Caco-2 (cell line): ENCODE data around the gene ELL. TPM values are rescaled to one million over a fixed set of nuclear protein-coding genes. Genes with fewer than 3 reads are reported as not detected.

ENCODE experiments used
- BruUV-seq: library from RNA; stranded (reverse); fragments of 400-500 nt; replicated peaks from 2 replicates; lab custom pipeline; 2021; lab: Mats Ljungman, UMichigan
- CTCF ChIA-PET: fragments of 300-600 bp; sonication (Branson Sonifier 250); formaldehyde crosslinking; loops from one replicate; lab custom pipeline; 2022; ENCODE audit warnings: antibody characterized with exemption; lab: Charles Lee
- POLR2A ChIA-PET: fragments of 300-600 bp; sonication (Branson Sonifier 250); formaldehyde crosslinking; loops from one replicate; lab custom pipeline; 2022; ENCODE audit warnings: antibody characterized with exemption; lab: Charles Lee
- DNase-seq, 2 experiments: peaks; one replicate each; pipeline versions ENCODE4 v3.0.0 to v3.0.0-alpha.2; 2020 to 2022
- H3K27me3 ChIP-seq: replicated peaks from 2 replicates; pipeline ENCODE4 v1.6.0; 2011; ENCODE audit warnings: low read length; ENCODE audit not compliant: control insufficient read depth, insufficient read depth
- H3K36me3 ChIP-seq: 2 replicates; pipeline ENCODE4 v1.5.1; 2011; ENCODE audit warnings: low read length; ENCODE audit not compliant: control insufficient read depth, insufficient read depth
- H3K4me1 ChIP-seq: fragments of 250-450 bp; sonication (Bioruptor Pico); 2 replicates; pipeline ENCODE4 v1.5.1; 2020; ENCODE audit warnings: mild to moderate bottlenecking
- H3K4me3 ChIP-seq: 2 replicates; pipeline ENCODE4 v1.5.1; 2011; ENCODE audit warnings: low read depth, mild to moderate bottlenecking, control low read depth, low read length
- H3K9me3 ChIP-seq: fragments of 250-450 bp; sonication (Bioruptor Pico); 2 replicates; pipeline ENCODE4 v1.5.1; 2020; ENCODE audit warnings: mild to moderate bottlenecking, moderate library complexity
- H3K27ac Mint-ChIP-seq: one replicate; pipeline ENCODE4 v1.8.0; 2022; ENCODE audit warnings: mixed read lengths; ENCODE audit not compliant: unreplicated experiment
- H3K27me3 Mint-ChIP-seq: one replicate; pipeline ENCODE4 v1.8.0; 2022; ENCODE audit warnings: mixed read lengths; ENCODE audit not compliant: insufficient read depth, unreplicated experiment
- H3K36me3 Mint-ChIP-seq: one replicate; pipeline ENCODE4 v1.8.0; 2022; ENCODE audit warnings: mild to moderate bottlenecking, mixed read lengths; ENCODE audit not compliant: insufficient read depth, unreplicated experiment
- H3K4me1 Mint-ChIP-seq: one replicate; pipeline ENCODE4 v1.8.0; 2022; ENCODE audit warnings: low read depth, mixed read lengths; ENCODE audit not compliant: unreplicated experiment
- H3K4me3 Mint-ChIP-seq: one replicate; pipeline ENCODE4 v1.8.0; 2022; ENCODE audit warnings: mild to moderate bottlenecking, moderate library complexity, mixed read lengths; ENCODE audit not compliant: unreplicated experiment
- H3K9me3 Mint-ChIP-seq: one replicate; pipeline ENCODE4 v1.8.0; 2022; ENCODE audit warnings: mixed read lengths; ENCODE audit not compliant: unreplicated experiment
- intact Hi-C: fragments of 100-400 bp; cut with micrococcal nuclease; formaldehyde crosslinking; loops from one replicate; pipeline ENCODE4 v1.10.0; 2022; ENCODE audit not compliant: unreplicated experiment
- total RNA-seq: library from RNA; stranded (reverse); gene quantifications from 2 replicates; pipeline ENCODE4 v1.2.3, GENCODE V29; 2022
- TF ChIP-seq, protein P1 (sequence below), 2 experiments: fragments of 200-600 bp in 1 of 2; IDR thresholded peaks; 1 replicate in 1 of 2; 2 replicates in 1 of 2; pipeline versions ENCODE4 v1.5.1 to v1.8.0; 2011 to 2022; ENCODE audit warnings: antibody characterized with exemption in 1 of 2, control low read depth in 1 of 2, inconsistent platforms in 1 of 2, low read depth in 1 of 2, low read length in 1 of 2, mild to moderate bottlenecking in 1 of 2, moderate library complexity in 1 of 2; ENCODE audit not compliant: insufficient read depth in 1 of 2, severe bottlenecking in 1 of 2, unreplicated experiment in 1 of 2

The ELL gene
- total RNA-seq, 1 experiment from 2014 or later = 12.1 TPM

DNA sequence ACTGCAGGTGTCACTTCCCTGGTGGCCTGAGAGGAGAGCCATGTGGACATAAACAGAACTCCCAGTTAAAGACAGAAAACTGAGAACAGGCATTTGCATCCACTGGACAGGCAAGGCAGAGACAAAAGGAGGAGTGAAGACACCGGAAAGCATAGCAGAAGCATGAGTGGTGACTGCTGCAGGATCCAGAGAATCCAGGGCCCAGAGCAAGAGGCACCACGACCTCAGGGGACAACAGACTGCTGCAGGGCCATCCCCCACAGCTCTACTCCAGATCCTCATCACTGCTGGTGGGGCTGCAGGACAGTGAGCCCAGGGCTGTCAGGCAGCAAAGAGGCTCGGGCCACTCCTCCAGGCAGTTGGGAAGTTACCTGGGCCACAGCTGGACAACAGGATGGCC, 69.5 kb downstream of the ELL start:
- ChIA-PET CTCF (interaction anchor here (0.7 kb wide), 1 partner anchor 15 kb away, joined by 3 read pairs; no protein-coding TSS in a partner anchor), POLR2A (no interaction called here)

DNA sequence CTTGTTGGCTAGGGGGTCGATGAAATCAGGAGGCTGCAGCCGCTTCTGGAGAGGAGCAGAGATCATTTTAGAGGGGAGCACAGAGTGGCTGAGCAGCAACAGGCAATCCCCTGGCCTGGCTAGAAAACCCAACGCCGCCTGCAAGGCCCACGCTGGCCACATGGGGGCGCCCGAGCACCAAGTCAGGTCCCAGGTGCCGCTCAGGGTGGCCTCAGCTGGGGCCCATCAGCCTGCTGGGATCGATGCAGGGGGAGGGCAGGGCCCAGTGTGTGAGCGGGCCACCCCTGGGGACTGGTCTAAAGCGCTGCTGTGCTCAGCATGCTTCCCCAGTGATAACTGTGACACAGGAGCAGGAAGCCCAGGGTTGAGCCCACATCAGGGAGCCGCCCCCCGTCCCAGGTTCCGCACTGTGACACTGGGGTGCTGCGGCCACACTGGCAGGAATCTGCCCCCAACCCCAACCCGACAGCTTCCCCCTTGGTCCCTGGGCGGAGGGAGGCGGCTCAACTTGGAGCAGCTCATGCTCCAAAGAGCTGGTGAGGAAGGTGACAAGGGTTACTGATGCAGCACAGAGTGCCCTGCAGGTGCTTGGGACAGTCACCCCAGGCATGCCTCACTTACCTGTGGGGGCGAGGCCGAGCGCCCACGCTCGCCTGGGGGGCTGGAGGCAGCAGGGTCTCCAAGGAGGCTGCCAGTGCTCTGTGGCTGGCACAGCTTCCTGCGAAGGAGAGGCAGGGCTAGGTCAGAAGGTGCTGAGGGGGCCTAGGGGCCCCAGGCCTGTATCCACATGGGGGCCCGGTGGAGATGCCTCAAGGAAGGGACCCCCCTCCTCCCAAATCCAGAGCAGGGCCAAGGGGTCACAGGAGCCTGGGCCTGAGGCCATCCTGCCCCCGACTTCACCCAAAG, 70.7 kb downstream of the ELL start:
- H3K9me3 ChIP-seq = no peaks in the 10 kb centered on the region
- ChIA-PET POLR2A (no interaction called here), CTCF (interaction anchor here (0.6 to 1.6 kb wide), 8 partner anchors 10 to 188 kb away, joined by 3 to 10 read pairs (median 4); no protein-coding TSS in a partner anchor)
- BruUV-seq = no TSS peak
- Mint-ChIP-seq H3K4me3 (no peak overlapping the region), H3K27me3 (no peaks in the 10 kb centered on the region), H3K36me3 (peaks cover 44% of the 10 kb centered on the region), H3K9me3 (no peaks in the 10 kb centered on the region), H3K27ac (peak overlapping the region; percentile 57), H3K4me1 (peaks cover 16% of the 10 kb centered on the region)
- H3K27me3 ChIP-seq = no peaks in the 10 kb centered on the region
- peak; percentile 80 to 92 for DNase-seq
- H3K4me1 ChIP-seq = peaks cover 14% of the 10 kb centered on the region
- no peak overlapping the region for H3K4me3 ChIP-seq
- TF ChIP-seq, protein P1, sequence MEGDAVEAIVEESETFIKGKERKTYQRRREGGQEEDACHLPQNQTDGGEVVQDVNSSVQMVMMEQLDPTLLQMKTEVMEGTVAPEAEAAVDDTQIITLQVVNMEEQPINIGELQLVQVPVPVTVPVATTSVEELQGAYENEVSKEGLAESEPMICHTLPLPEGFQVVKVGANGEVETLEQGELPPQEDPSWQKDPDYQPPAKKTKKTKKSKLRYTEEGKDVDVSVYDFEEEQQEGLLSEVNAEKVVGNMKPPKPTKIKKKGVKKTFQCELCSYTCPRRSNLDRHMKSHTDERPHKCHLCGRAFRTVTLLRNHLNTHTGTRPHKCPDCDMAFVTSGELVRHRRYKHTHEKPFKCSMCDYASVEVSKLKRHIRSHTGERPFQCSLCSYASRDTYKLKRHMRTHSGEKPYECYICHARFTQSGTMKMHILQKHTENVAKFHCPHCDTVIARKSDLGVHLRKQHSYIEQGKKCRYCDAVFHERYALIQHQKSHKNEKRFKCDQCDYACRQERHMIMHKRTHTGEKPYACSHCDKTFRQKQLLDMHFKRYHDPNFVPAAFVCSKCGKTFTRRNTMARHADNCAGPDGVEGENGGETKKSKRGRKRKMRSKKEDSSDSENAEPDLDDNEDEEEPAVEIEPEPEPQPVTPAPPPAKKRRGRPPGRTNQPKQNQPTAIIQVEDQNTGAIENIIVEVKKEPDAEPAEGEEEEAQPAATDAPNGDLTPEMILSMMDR (IDR thresholded peaks at IDR 0.05; ENCODE audit: insufficient read depth in 1 of 2, low read depth in 1 of 2, low read length in 1 of 2, severe bottlenecking in 1 of 2, unreplicated experiment in 1 of 2) = peak; percentile 93 to 94
- H3K36me3 ChIP-seq = no peaks in the 10 kb centered on the region; the same call in 1 of the 2 replicates
- intact Hi-C loops = loop anchor here (1.0 kb wide), 1 partner anchor 11 kb away; no protein-coding TSS in a partner anchor

More for the DNA sequence above, 69.5 kb downstream of the ELL start:
- Histone ChIP-seq H3K4me1 (peaks cover 2% of the 10 kb centered on the region), H3K4me3 (no peak overlapping the region), H3K27me3 (no peaks in the 10 kb centered on the region), H3K36me3 (peaks cover under 1% of the 10 kb centered on the region), H3K9me3 (no peaks in the 10 kb centered on the region)
- Mint-ChIP-seq H3K36me3 (peaks cover 36% of the 10 kb centered on the region), H3K4me3 (no peak overlapping the region), H3K9me3 (no peaks in the 10 kb centered on the region), H3K27me3 (no peaks in the 10 kb centered on the region), H3K4me1 (peaks cover 4% of the 10 kb centered on the region), H3K27ac (no peak overlapping the region)
- intact Hi-C loops = no loop called here
- DNase-seq = no peak
- TF ChIP-seq, protein P1 (IDR thresholded peaks at IDR 0.05; ENCODE audit: insufficient read depth in 1 of 2, low read depth in 1 of 2, low read length in 1 of 2, severe bottlenecking in 1 of 2, unreplicated experiment in 1 of 2) = no peak
- BruUV-seq = no TSS peak

DNA sequence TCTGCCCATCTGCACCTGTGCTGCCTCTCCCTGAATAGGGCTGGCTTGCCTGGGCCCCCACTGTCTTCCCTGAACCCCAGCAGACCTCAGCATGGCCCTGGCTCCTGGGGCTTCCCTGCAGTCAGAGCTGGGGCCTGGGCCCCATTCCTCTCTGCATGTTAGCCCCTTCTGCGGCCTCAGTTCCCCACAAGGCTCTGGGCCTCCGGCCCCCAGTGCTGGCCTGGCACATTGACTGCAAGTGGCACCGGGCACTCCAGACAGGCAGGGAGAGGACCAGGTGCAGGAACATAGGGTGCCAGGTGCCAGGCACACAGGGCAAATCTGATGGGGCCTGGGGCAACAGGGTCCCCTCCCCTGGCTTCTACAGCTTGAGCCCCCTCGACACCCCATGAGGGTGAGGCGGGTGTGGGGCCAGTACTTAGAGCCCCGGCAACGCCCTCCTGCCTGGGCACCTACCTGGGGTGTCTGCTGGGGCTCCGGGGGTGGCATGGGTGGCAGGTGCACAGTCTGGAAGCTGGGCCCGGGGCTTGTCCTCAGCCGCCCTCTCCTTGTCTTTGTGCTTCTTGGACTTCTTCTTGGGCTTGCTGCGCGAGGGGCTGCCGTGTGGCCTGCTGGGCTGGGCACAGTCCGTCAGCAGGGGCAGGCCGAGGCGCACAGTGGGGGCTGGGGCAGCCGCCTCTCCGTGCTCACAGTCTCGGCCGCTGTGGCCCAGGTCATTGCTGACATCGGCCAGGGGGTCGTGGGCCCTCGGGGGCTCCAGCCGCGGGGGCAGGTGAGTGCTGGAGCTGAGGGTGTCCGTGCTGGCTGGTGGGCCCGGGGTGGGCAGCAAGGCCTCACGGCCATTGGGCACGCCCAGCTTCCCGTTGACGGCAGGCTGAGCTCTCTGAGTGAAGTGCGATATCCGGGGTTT, 71.6 kb downstream of the ELL start:
- H3K36me3 Mint-ChIP-seq = peaks cover 49% of the 10 kb centered on the region
- no peaks in the 10 kb centered on the region for H3K27me3 Mint-ChIP-seq
- Histone ChIP-seq H3K36me3 (no peaks in the 10 kb centered on the region; the same call in 1 of the 2 replicates), H3K27me3 (no peaks in the 10 kb centered on the region), H3K9me3 (no peaks in the 10 kb centered on the region), H3K4me1 (peaks cover 18% of the 10 kb centered on the region), H3K4me3 (no peak overlapping the region)
- no peaks in the 10 kb centered on the region for H3K9me3 Mint-ChIP-seq
- H3K27ac Mint-ChIP-seq = peak overlapping the region; percentile 57
- peaks cover 16% of the 10 kb centered on the region for H3K4me1 Mint-ChIP-seq
- no TSS peak for BruUV-seq
- CTCF ChIA-PET = interaction anchor here (1.2 to 1.6 kb wide), 4 partner anchors 11 to 143 kb away, joined by 3 to 10 read pairs (median 4); no protein-coding TSS in a partner anchor
- POLR2A ChIA-PET = no interaction called here
- TF ChIP-seq, protein P1 (IDR thresholded peaks at IDR 0.05; ENCODE audit: insufficient read depth in 1 of 2, low read depth in 1 of 2, low read length in 1 of 2, severe bottlenecking in 1 of 2, unreplicated experiment in 1 of 2) = no peak
- H3K4me3 Mint-ChIP-seq = no peak overlapping the region
- intact Hi-C loops = no loop called here
- no peak for DNase-seq
